GM12801 (cell line): Measurements from ENCODE around the gene RPS6KB2.

Experiments used
- TF ChIP-seq, protein P1 (sequence below): IDR thresholded peaks from one replicate; pipeline ENCODE4 v1.5.1; 2011; ENCODE audit warnings: control low read depth; ENCODE audit not compliant: insufficient read length; ENCODE audit errors: extremely low read depth

Gene RPS6KB2

DNA sequence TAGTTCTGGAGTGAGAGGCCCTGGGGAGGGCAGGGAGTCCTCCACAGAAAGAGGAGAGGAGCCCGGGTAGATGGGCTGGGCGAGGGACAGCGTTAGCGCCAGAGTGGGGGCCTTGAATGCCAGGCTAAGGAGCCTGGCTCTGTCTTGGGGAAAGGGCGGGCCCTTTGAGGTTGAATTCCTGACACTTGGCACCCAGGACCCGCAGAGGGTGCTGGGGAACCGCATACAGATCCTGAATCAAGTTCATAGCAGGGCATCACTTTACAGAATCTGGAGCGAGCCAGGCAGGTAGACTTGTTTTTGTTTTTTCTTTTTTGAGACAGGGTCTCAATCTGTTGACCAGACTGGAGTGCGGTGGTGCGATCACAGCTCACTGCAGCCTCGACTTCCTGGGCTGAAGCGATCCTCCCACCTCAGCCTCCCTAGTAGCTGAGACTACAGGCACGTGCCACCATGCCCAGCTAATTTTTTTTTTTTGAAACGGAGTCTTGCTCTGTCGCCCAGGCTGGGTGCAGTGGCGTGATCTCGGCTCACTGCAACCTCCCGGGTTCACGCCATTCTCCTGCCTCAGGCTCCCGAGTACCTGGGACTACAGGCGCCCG lies 6.8 kb upstream of the RPS6KB2 start:
- TF ChIP-seq, protein P1, sequence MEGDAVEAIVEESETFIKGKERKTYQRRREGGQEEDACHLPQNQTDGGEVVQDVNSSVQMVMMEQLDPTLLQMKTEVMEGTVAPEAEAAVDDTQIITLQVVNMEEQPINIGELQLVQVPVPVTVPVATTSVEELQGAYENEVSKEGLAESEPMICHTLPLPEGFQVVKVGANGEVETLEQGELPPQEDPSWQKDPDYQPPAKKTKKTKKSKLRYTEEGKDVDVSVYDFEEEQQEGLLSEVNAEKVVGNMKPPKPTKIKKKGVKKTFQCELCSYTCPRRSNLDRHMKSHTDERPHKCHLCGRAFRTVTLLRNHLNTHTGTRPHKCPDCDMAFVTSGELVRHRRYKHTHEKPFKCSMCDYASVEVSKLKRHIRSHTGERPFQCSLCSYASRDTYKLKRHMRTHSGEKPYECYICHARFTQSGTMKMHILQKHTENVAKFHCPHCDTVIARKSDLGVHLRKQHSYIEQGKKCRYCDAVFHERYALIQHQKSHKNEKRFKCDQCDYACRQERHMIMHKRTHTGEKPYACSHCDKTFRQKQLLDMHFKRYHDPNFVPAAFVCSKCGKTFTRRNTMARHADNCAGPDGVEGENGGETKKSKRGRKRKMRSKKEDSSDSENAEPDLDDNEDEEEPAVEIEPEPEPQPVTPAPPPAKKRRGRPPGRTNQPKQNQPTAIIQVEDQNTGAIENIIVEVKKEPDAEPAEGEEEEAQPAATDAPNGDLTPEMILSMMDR = no peak

DNA sequence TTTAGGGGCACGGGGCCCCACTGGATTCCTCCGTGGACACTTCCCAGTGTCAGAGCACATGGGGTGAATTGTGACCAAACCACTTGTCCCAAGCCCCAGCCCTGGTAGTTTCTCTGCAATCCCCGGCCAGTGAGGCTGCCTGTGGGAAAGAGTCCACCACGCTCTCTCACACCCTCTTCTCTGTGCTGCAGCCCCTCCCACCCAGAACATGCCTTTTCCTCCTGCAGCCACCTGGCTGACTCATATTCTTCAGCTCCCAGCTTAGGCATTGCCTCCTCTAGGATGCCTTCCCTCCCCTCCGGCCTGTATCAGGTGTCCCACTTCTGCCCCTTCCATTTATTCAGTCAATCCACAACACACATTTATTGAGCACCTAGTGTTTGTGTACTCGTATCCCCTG lies 5.4 kb upstream of the RPS6KB2 start:
- TF ChIP-seq, protein P1 = no peak

DNA sequence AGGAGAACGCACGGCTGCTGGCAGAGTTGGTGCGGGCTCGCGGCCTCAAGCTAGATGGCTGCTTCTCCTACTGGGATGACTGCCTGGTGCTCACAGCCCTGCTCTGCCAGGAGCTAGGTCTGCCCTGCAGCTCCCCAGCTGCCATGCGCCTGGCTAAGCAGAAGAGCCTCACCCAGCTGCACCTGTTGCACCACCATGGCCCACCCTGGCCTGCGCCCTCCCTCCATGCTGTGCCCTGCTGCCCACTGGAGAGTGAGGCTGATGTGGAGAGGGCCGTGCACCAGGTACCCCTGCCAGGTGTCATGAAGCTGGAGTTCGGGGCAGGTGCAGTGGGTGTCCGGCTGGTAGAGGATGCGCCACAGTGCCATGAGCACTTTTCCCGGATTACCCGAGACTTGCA lies 4.8 kb upstream of the RPS6KB2 start:
- TF ChIP-seq, protein P1 = no peak

DNA sequence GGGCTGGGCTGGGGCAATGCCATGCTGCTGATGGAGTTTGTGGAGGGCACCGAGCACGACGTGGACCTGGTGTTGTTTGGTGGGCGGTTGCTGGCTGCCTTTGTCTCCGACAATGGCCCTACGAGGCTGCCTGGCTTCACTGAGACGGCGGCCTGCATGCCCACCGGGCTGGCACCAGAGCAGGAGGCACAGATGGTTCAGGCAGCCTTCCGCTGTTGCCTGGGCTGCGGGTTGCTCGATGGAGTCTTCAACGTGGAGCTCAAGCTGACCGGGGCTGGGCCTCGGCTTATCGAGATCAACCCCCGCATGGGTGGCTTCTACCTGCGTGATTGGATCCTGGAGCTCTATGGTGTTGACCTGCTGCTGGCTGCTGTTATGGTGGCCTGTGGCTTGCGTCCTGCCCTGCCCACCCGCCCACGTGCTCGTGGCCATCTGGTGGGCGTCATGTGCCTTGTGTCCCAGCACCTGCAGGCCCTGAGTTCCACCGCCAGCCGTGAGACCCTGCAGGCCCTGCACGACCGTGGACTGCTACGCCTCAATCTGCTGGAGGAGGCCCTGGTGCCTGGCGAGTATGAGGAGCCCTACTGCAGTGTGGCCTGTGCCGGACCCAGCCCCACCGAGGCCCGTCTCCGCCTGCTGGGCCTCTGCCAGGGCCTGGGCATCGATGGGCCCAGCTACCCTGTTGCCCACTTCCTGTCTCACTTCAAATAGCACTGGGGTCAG lies 4.2 kb upstream of the RPS6KB2 start:
- TF ChIP-seq, protein P1 = no peak

DNA sequence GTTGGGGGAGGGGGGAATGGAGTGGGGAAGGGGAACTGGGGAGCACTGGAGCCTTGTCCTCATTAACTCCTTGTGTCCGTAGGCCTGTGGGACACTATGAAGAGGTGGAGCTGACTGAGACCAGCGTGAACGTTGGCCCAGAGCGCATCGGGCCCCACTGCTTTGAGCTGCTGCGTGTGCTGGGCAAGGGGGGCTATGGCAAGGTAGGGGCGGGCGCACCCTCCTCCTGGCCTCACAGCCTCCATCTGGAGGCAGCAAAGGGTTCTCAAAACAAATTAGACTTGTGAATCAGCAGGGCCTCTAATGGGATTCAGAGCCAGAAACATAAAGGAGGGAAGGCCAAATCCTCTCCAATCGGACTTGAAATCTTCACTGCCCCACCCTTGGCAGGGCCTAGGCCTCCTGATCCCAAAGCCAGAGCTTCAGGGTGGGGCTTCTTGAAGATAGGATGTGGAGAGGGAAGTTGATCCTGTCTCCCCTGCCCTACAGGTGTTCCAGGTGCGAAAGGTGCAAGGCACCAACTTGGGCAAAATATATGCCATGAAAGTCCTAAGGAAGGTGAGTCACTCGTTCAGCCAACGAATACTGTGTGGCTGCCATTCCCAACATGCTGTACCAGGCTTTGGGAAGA lies 859 bp downstream of the RPS6KB2 start:
- TF ChIP-seq, protein P1 = no peak

DNA sequence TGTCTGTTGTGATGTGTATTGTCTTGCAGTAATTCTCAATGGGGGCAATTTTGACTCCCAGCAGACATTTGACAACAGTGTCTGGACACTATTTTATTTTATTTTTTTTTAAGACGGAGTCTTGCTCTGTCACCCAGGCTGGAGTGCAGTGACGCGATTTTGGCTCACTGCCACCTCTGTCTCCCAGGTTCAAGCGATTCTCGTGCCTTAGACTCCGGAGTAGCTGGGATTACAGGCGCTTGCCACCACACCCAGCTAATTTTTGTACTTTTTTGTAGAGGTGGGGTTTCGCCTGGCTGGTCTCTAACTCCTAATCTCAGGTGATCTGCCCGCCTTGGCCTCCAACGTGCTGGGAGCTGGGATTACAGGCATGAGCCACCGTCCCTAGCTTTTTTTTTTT lies 1.4 kb downstream of the RPS6KB2 start:
- TF ChIP-seq, protein P1 = no peak

DNA sequence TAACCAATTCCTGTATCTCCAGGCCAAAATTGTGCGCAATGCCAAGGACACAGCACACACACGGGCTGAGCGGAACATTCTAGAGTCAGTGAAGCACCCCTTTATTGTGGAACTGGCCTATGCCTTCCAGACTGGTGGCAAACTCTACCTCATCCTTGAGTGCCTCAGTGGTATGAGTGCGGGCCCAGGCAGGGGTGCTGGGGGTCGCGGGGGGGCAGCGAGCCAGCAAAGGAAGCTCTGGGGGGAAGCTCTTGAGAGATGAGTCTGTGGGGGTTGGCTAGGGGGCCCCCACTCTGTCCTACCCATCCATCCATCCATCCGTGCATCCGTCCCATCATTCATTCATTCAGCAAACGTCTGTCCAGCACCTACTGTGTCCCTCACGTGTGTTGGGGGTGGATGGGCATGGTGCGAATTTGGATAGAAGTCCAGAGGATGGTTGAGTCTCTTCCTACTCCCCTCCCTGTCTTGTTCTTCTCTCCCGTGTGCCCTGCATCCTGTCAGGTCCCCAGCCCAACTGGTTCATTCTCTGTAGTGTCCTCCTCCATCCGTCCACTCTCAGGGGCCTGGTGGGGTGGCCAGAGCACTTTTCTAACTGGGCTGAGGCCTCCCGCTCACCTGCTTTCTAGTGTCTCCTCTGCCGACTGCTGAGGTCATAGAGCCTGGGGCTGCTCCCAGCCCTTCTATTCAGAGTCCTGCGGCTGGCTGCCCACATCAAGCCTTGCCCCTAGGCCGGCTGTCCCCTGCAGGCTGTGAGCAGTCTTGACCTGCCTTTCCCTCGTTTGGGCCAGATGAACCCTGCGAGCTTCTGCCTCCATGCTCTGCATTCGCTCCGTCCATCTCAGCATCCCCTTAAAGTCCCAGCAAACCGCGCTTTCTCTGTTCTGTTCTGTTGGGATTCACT lies 3.3 kb downstream of the RPS6KB2 start:
- TF ChIP-seq, protein P1 = no peak
